H9 (cell line): Measurements from ENCODE around the gene SLC9A6. TPM values are rescaled to one million over a fixed set of nuclear protein-coding genes. Genes with fewer than 3 reads are reported as not detected.

Experiments
- DNase-seq: peaks from one replicate; pipeline ENCODE4 v3.0.0-alpha.2; 2017
- H2AFZ ChIP-seq: one replicate; pipeline ENCODE4 v1.6.1; 2013; ENCODE audit warnings: mild to moderate bottlenecking, low read length, control low read depth, moderate library complexity
- H2AK5ac ChIP-seq: 2 replicates; pipeline ENCODE4 v1.6.1; 2013; ENCODE audit warnings: low read length, control low read depth, mixed read lengths; ENCODE audit not compliant: insufficient read length
- H2BK120ac ChIP-seq: one replicate; pipeline ENCODE4 v1.6.1; 2013; ENCODE audit warnings: low read depth, mild to moderate bottlenecking, low read length, control low read depth, inconsistent platforms; ENCODE audit not compliant: poor library complexity, severe bottlenecking
- H2BK12ac ChIP-seq: 2 replicates; pipeline ENCODE4 v1.6.1; 2013; ENCODE audit warnings: low read length, control low read depth, mixed read lengths, low read depth; ENCODE audit not compliant: insufficient read length
- H2BK15ac ChIP-seq: 2 replicates; pipeline ENCODE4 v1.6.1; 2013; ENCODE audit warnings: low read depth, low read length, control low read depth
- H2BK20ac ChIP-seq: one replicate; pipeline ENCODE4 v1.6.1; 2013; ENCODE audit warnings: low read depth, mild to moderate bottlenecking, low read length, control low read depth, inconsistent platforms; ENCODE audit not compliant: poor library complexity, severe bottlenecking
- H2BK5ac ChIP-seq: 2 replicates; pipeline ENCODE4 v1.6.1; 2013; ENCODE audit warnings: low read length, control low read depth, mixed read lengths; ENCODE audit not compliant: insufficient read length
- H3K14ac ChIP-seq: 2 replicates; pipeline ENCODE4 v1.6.1; 2013; ENCODE audit warnings: low read length, control low read depth; ENCODE audit not compliant: insufficient read depth
- H3K18ac ChIP-seq: 2 replicates; pipeline ENCODE4 v1.6.1; 2013; ENCODE audit warnings: low read depth, mild to moderate bottlenecking, mixed read lengths, low read length, control low read depth; ENCODE audit not compliant: insufficient read length
- H3K23ac ChIP-seq: 2 replicates; pipeline ENCODE4 v1.6.1; 2013; ENCODE audit warnings: low read length, control low read depth, mixed read lengths, low read depth; ENCODE audit not compliant: insufficient read length
- H3K23me2 ChIP-seq: 2 replicates; pipeline ENCODE4 v1.6.1; 2013; ENCODE audit warnings: low read depth, mild to moderate bottlenecking, mixed read lengths, low read length, control low read depth; ENCODE audit not compliant: insufficient read length, poor library complexity, severe bottlenecking
- H3K27ac ChIP-seq: 2 replicates; pipeline ENCODE4 v1.5.1; 2013; ENCODE audit warnings: low read length, control low read depth, mixed read lengths, low read depth; ENCODE audit not compliant: insufficient read length
- H3K27me3 ChIP-seq: 2 replicates; pipeline ENCODE4 v1.6.1; 2013; ENCODE audit warnings: low read length, control low read depth, inconsistent platforms; ENCODE audit not compliant: insufficient read depth
- H3K4ac ChIP-seq: 2 replicates; pipeline ENCODE4 v1.6.1; 2013; ENCODE audit warnings: low read depth, mild to moderate bottlenecking, control low read depth, inconsistent platforms, low read length, moderate library complexity
- H3K4me1 ChIP-seq: 2 replicates; pipeline ENCODE4 v1.6.1; 2013; ENCODE audit warnings: low read length, control low read depth, inconsistent platforms; ENCODE audit not compliant: insufficient read depth
- H3K4me2 ChIP-seq: 2 replicates; pipeline ENCODE4 v1.6.1; 2013; ENCODE audit warnings: low read length, control low read depth, mixed read lengths; ENCODE audit not compliant: insufficient read length, insufficient read depth
- H3K56ac ChIP-seq: 2 replicates; pipeline ENCODE4 v1.6.1; 2013; ENCODE audit warnings: low read depth, mild to moderate bottlenecking, mixed read lengths, low read length, control low read depth; ENCODE audit not compliant: insufficient read length
- H3K79me1 ChIP-seq: 2 replicates; pipeline ENCODE4 v1.6.1; 2013; ENCODE audit warnings: low read depth, mild to moderate bottlenecking, moderate library complexity, low read length, control low read depth, inconsistent platforms; ENCODE audit not compliant: insufficient read depth, poor library complexity, severe bottlenecking
- H3K79me2 ChIP-seq: 2 replicates; pipeline ENCODE4 v1.6.1; 2013; ENCODE audit warnings: low read length, control low read depth, inconsistent platforms; ENCODE audit not compliant: insufficient read depth
- H3K9ac ChIP-seq: 2 replicates; pipeline ENCODE4 v1.6.1; 2013; ENCODE audit warnings: low read length, control low read depth, mixed read lengths; ENCODE audit not compliant: insufficient read length; ENCODE audit errors: extremely low read depth
- H3K9me3 ChIP-seq: one replicate; pipeline ENCODE4 v1.6.1; 2013; ENCODE audit warnings: low read depth, low read length, inconsistent platforms; ENCODE audit not compliant: control insufficient read depth
- H3T11ph ChIP-seq: one replicate; pipeline ENCODE4 v1.6.1; 2013; ENCODE audit warnings: mild to moderate bottlenecking, low read length, control low read depth, inconsistent platforms
- H4K20me1 ChIP-seq: one replicate; pipeline ENCODE4 v1.6.1; 2013; ENCODE audit not compliant: control insufficient read depth, insufficient read length, insufficient read depth
- H4K5ac ChIP-seq: 2 replicates; pipeline ENCODE4 v1.6.1; 2013; ENCODE audit warnings: low read depth, mild to moderate bottlenecking, mixed read lengths, low read length, control low read depth; ENCODE audit not compliant: insufficient read length
- H4K8ac ChIP-seq: replicated peaks from 2 replicates; pipeline ENCODE4 v1.6.1; 2013; ENCODE audit warnings: low read length, control low read depth, mixed read lengths, low read depth; ENCODE audit not compliant: insufficient read length
- H4K91ac ChIP-seq: 2 replicates; pipeline ENCODE4 v1.6.1; 2013; ENCODE audit warnings: low read depth, mild to moderate bottlenecking, moderate library complexity, mixed read lengths, low read length, control low read depth; ENCODE audit not compliant: insufficient read length
- H3K27ac Mint-ChIP-seq, 3 experiments: 2 replicates in 2 of 3; 3 replicates in 1 of 3; pipeline ENCODE4 v1.8.0; 2020 to 2021; ENCODE audit warnings: mixed read lengths in 3 of 3, mild to moderate bottlenecking in 1 of 3, moderate library complexity in 1 of 3
- H3K27me3 Mint-ChIP-seq: 2 replicates; pipeline ENCODE4 v1.8.0; 2021; ENCODE audit warnings: low read depth, mild to moderate bottlenecking, moderate library complexity, mixed read lengths
- H3K36me3 Mint-ChIP-seq, 3 experiments: 2 replicates in 2 of 3; 3 replicates in 1 of 3; pipeline ENCODE4 v1.8.0; 2020 to 2021; ENCODE audit warnings: low read depth in 3 of 3, mixed read lengths in 3 of 3; ENCODE audit not compliant: insufficient read depth in 1 of 3
- H3K4me1 Mint-ChIP-seq, 2 experiments: 2 replicates each; pipeline ENCODE4 v1.8.0; 2020; ENCODE audit warnings: mixed read lengths in 2 of 2
- H3K4me3 Mint-ChIP-seq, 2 experiments: 2 replicates in 1 of 2; 3 replicates in 1 of 2; pipeline ENCODE4 v1.8.0; 2020 to 2021; ENCODE audit warnings: mild to moderate bottlenecking in 2 of 2, mixed read lengths in 2 of 2, moderate library complexity in 1 of 2
- H3K9me3 Mint-ChIP-seq, 2 experiments: 2 replicates in 1 of 2; 3 replicates in 1 of 2; pipeline ENCODE4 v1.8.0; 2020; ENCODE audit warnings: mild to moderate bottlenecking in 2 of 2, mixed read lengths in 2 of 2, moderate library complexity in 1 of 2
- WGBS: extraction: QIAGEN DNeasy Blood & Tissue Kit; methylation state at CpG from one replicate; pipeline ENCODE4 v1.1.7; 2013; ENCODE audit warnings: missing lambda C conversion rate, low lambda C conversion rate, mixed read lengths; ENCODE audit not compliant: insufficient read length; ENCODE audit errors: extremely low coverage; 5-methylcytosine and 5-hydroxymethylcytosine counted together
- total RNA-seq: library from RNA; stranded (reverse); gene quantifications from 2 replicates; pipeline ENCODE4 v1.2.1, GENCODE V29; 2021
- TF ChIP-seq, protein P1 (sequence below): fragments of 200-600 bp; sonication (generic); conservative IDR thresholded peaks from 3 replicates; pipeline ENCODE4 v1.8.0; 2021; ENCODE audit warnings: antibody characterized with exemption, mild to moderate bottlenecking

The SLC9A6 gene
- total RNA-seq, 1 experiment from 2014 or later: 12.3 TPM

DNA sequence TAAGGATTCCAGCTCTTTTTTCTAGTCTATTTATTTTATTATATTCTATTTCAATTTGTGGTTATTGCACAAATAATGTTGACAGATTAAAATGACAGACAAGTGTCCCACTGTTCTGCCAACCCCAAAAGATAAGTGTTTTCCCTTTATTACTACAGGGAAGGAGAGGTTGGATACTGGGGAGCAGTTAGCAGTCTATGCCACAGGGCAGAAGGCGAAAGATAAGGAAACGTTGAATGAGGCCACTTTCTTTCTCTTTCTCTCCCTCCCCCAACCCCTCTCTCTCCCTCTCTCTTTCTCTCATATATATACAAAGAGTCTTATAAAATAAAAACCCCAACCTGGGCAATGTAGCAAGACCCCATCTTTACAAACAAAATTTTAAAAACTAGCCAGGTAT lies 31.6 kb downstream of the SLC9A6 start:
- Histone ChIP-seq H3K9ac (no peak overlapping the region), H3K4ac (no peak overlapping the region), H4K8ac (no peak overlapping the region), H3K4me1 (no peaks in the 10 kb centered on the region), H3K56ac (no peak overlapping the region), H3K27ac (no peak overlapping the region), H2BK15ac (no peak overlapping the region), H2AFZ (no peak overlapping the region), H2BK120ac (no peak overlapping the region), H4K20me1 (no peaks in the 10 kb centered on the region), H3T11ph (no peak overlapping the region), H3K27me3 (no peaks in the 10 kb centered on the region), H2AK5ac (no peak overlapping the region), H3K9me3 (peaks cover 48% of the 10 kb centered on the region), H3K79me1 (no peaks in the 10 kb centered on the region), H2BK12ac (no peak overlapping the region), H4K5ac (no peak overlapping the region), H3K4me2 (no peak overlapping the region), H3K23me2 (no peaks in the 10 kb centered on the region), H2BK20ac (no peak overlapping the region), H3K79me2 (no peaks in the 10 kb centered on the region), H3K18ac (no peak overlapping the region), H3K23ac (no peak overlapping the region), H3K14ac (no peak overlapping the region), H2BK5ac (no peak overlapping the region), H4K91ac (no peak overlapping the region)
- Mint-ChIP-seq H3K27ac (no peak overlapping the region), H3K4me1 (no peaks in the 10 kb centered on the region), H3K4me3 (no peak overlapping the region), H3K9me3 (peaks cover 54 to 71% of the 10 kb centered on the region in 2 experiments), H3K27me3 (peaks cover 3% of the 10 kb centered on the region; the same call in 1 of the 2 replicates), H3K36me3 (peaks cover 14 to 43% (median 43%) of the 10 kb centered on the region in 3 experiments)
- TF ChIP-seq, protein P1, sequence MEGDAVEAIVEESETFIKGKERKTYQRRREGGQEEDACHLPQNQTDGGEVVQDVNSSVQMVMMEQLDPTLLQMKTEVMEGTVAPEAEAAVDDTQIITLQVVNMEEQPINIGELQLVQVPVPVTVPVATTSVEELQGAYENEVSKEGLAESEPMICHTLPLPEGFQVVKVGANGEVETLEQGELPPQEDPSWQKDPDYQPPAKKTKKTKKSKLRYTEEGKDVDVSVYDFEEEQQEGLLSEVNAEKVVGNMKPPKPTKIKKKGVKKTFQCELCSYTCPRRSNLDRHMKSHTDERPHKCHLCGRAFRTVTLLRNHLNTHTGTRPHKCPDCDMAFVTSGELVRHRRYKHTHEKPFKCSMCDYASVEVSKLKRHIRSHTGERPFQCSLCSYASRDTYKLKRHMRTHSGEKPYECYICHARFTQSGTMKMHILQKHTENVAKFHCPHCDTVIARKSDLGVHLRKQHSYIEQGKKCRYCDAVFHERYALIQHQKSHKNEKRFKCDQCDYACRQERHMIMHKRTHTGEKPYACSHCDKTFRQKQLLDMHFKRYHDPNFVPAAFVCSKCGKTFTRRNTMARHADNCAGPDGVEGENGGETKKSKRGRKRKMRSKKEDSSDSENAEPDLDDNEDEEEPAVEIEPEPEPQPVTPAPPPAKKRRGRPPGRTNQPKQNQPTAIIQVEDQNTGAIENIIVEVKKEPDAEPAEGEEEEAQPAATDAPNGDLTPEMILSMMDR: no peak
- WGBS: no CpG with 5 or more reads among the region's 2 CpGs
- no peak for DNase-seq
